Ramos (cell line): ENCODE measurements around the gene GNAZ.

Experiments
- in situ Hi-C: fragments of 300-500 bp; cut with MboI; formaldehyde crosslinking; loops from one replicate; pipeline ENCODE4 v1.14.3; 2022; ENCODE audit warnings: low sequenced_read_pairs; ENCODE audit not compliant: unreplicated experiment

GNAZ gene

GRCh38 chr22:23163665-23164064 lies 93.3 kb downstream of the GNAZ start:
- in situ Hi-C loops, result loop anchor here (25.0 kb wide), 1 partner anchor 374 kb away; no protein-coding TSS in a partner anchor

- in situ Hi-C loops, result loop anchor here (25.0 kb wide), 1 partner anchor 373 kb away; no protein-coding TSS in a partner anchor
Measured at GRCh38 chr22:23164091-23164490, 93.8 kb downstream of the GNAZ start.

- in situ Hi-C loops, result loop anchor here (25.0 kb wide), 1 partner anchor 371 kb away; no protein-coding TSS in a partner anchor
Measured at GRCh38 chr22:23166042-23166831, 95.9 kb downstream of the GNAZ start.

- in situ Hi-C loops, result loop anchor here (25.0 kb wide), 1 partner anchor 370 kb away; no protein-coding TSS in a partner anchor
Measured at GRCh38 chr22:23166841-23167616, 96.7 kb downstream of the GNAZ start.

DNA sequence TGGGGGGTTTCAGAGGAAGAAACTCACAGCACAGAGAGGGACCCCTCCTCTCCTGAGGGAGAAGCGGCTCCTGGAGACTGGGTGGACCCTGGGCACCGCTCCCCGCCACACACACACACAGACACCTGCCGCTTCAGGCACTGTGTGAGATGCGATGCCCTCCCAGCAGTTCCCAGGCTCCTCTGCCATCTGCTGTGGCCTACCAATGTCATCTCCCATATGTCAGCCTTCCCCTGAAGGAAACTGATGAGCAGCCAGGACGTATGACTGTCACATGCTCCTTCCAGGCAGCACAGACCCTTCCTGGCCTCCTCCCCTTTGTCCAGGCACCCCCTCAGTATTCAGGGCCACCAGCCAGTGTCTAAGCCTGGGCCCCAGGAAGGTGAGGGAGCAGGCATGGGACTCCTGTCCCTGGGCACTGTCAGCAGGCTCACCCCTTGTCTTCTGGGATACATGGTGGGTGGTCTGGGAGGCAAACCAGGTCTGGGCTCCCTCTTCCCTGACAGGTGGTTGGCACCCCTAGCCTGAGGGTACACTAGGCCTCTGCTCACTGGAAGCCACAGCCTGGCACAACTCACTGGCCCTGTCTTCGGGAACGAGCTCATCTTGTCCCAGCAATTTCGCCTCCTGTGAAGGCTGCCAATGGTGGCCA lies 98.2 kb downstream of the GNAZ start:
- in situ Hi-C loops, result loop anchor here (25.0 kb wide), 1 partner anchor 369 kb away; no protein-coding TSS in a partner anchor

GRCh38 chr22:23169043-23169406 lies 98.7 kb downstream of the GNAZ start:
- in situ Hi-C loops, result loop anchor here (25.0 kb wide), 1 partner anchor 368 kb away; no protein-coding TSS in a partner anchor
